DLD1 (cell line): Measurements from ENCODE around the gene SLC6A20.
"Not testable (repeated sequence)": the region's sequence is repeated elsewhere in the genome, so short reads cannot be mapped to it uniquely, and the experiment has no call there.

Experiments
- in situ Hi-C: cut with HindIII; loops from 2 replicates; pipeline ENCODE4 v1.10.0; 2017; ENCODE audit warnings: low sequenced_read_pairs

Gene SLC6A20

DNA sequence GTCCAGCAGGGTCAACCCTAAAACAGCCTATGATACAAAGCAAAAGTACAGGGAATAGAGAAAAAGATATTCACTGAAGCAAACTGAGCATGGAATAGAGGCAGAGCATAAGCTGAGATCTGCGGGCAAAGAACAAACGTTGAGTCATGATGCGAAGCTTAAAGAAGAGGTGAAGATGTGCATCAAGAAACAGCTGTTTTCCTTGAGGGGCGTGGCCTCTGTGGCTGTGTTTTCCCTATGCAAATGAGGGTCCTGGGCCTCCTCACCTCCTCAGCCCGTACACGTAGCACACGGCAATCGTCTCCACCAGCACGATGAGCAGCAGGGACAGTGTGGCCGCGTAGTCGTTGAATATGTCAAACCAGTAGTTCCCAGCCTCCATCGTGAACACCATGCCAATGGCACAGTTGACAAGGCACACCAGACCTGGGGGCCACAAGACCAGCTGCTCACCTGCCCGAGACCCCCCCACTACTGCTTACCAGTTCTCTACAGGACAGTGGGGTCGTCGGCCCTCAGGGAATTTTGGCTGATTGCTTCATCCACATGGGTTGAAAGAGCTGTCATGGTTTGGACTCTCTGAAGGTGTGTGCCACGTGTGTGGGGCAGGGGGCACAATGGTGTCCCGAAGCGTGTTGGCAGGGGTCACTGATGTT lies 33.6 kb downstream of the SLC6A20 start:
- in situ Hi-C loops: no loop called here

DNA sequence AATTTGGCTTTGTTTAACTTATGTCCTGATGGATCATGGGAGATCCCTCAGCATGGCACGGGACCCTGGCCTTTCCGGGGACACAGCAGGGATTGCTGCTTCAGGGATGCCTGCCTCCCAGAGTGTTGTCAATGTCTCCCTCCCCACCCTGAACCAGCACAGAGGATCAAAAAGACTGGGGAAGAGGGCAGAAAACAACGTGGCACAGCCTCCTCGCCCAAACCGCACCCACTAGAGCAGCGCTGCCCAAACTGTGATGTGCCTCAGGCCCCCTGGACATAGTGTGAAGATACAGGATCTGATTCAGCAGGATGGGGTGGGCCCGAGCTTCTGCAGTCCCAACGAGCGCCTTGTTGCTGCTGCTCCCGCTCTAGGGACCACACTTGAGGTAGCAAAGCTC lies 34.5 kb downstream of the SLC6A20 start:
- in situ Hi-C loops: no loop called here

DNA sequence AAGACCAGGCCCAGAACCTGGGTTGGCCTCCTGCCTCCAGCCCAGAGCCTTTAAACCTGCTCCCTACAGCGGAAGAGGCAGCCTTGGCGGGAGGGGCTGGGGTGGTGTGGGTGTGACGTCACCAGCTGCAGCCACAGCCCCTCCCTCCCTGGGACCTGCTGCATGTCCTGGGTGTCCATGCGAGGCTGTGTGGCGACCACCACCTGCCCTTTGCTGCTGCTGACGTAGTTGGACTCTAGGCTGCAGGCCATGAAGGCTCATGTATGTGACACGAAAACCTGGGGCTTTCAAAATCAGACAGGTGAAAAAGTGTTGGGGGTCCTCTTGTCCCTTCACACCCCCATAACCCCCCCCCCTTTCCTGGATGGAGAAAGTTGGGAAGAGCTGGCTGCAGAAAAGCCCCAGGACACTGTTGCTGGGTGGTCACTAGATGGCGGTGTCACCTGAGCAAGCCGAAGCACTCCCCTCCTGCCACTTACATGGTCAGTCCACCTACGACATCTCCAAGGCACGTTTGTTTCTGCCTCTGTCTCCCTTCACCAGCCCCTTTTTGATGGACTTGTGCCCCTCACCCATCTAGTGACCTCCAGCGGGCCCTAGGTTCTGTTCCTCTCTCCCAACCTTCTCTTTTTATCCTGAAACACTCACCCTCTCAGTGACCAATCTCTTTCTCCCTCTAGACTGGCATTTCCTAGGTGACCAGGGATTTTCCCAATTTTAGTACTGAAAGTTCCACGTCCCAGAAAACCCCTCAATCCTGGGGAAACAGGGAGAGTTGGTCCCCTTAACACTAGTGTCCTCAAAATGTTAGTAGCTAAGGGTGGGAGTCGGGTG lies 35.2 kb downstream of the SLC6A20 start:
- in situ Hi-C loops: no loop called here

DNA sequence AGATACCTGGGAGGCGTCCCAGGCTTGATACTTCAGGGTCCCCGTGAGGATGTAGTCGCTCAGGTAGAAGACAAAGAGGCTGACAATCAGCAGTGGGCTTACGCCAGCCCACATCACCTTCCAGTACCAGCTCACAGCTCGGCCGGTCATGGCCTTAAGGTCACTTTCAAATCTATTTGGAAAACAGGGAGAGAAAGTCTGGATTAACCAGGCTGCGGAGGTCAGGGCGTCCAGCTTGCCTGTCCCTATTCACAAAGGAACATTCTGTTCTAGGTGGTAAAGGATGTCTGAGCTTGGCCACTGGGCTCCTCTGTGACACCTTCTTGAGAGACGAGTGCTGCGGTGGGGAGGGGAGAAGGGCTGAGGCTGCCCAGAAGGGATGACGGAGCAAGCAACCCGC lies 36.5 kb downstream of the SLC6A20 start:
- in situ Hi-C loops: no loop called here

DNA sequence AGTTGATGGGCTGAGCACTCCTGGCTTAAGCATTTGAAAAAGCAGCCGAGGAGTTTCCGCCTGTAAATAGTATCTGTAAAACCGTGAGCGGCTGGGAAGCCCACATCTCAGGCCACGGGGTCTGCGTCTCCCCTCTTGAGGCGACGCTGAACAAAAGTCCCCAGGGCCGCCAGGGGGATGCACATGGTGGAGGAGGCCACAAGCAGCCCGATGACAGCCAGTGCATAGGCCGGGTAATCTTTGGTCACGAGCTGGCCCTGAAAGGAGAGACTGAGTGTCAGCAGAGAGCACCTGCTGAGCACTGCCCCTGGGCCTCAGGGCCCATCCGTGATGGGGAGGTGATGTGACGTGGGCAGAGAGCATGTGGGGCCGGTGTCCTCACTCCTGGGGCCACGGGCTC lies 37.5 kb downstream of the SLC6A20 start:
- in situ Hi-C loops: no loop called here

DNA sequence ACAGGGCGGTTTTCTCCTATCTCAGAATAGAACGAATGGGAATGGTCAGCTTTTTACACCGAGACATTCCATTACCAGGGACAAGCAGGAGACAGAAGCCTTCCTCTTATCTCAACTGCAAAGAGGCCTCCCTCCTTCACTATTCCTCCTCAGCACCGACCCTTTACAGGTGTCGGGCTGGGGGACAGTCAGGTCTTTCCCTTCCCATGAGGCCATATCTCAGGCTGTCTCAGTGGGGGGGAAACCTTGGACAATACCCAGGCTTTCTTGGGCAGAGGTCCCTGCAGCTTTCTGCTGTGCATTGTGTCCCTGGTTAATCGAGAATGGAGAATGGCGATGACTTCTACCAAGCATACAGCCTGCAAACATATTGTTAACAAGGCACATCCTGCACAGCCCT lies 39.2 kb downstream of the SLC6A20 start:
- in situ Hi-C loops: not testable (repeated sequence)

DNA sequence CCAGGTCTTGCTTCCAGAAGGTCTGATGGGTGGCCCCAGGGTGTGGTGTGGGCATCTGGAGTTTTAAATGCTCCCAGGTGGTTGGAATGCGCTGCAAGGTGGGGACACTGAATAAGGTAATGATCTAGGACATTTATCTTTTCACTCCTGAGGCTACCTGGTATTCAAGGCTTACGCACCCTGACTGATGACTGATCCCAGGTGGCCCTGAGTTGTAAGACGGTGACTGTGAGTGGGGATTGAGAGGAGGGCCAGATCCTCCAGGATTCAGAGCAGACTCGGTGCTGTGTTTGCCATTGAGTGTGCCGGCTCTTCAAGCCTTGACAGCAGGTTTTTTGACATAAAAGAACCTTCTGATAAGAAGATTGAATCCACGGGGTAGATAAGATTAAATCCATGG lies 40.3 kb downstream of the SLC6A20 start:
- in situ Hi-C loops: no loop called here

DNA sequence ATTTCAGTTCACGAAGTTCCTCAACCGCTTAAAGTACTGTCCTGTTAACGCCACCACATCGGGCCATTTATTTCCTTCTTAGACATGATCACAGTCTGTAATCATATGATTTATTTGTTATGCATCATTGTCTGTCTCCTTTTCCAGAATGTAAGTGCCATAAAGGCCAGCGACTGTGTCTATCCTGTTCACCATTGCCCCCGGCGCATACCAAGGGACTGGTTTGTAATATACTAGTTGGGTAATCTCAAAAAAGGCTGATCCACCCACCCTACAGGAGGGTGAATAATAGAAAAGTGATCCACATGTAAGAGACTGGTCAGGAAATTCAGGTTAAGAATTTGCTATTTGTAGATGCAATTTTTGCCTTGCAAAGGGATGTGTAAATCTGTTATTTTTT lies 41.9 kb downstream of the SLC6A20 start:
- in situ Hi-C loops: no loop called here

DNA sequence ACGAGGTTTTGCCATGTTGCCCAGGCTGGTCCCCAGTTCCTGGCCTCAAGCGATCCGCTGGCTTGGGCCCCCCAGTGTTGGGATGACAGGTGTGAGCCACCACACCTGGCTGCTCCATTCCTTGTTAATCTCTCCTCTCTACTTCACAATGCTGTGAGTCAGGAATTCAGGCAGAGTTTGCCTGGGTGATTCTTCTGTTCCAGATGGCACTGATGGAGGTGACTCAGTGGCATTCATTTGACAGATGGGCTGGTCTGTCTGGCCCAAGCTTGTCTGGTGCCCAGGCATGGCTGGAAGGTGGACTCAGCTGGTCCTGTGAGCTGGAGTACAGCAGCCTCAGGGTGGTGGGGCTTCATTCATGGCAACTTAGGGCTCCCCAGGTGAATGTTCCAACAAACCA lies 43.2 kb downstream of the SLC6A20 start:
- in situ Hi-C loops: no loop called here

DNA sequence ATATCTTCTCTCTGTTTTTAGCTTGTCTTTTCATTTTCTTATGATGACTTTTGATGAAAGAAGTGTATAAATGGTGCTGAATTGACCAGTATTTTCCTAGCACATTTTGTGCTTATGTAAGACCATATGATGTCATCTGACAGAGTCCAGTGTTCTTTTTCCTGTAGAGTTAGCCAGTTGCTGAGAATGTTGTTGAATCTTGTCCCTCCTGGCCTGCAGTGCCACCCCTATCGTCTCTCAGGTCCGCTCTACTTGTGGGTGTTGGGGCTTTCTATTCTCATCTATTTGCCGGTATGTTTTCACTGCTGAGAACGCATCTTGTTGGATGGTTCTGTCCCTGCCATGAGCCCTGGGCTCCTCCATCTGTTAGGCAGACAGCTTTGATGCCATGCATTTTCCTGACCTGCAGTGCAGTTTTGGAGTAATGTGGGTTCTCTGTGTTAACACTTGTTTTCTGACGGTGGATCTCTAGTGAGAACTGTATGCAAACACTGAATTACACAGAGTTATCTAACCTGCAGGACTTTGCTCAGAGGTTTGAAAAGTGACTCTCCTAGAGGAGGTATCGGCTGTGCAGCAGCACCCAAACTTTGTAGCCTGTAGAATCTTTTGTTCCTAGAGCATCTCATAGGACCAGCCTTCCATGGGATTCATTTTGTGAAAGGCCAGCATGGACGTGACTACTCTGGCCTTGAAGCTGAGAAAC lies 44.6 kb downstream of the SLC6A20 start:
- in situ Hi-C loops: no loop called here

DNA sequence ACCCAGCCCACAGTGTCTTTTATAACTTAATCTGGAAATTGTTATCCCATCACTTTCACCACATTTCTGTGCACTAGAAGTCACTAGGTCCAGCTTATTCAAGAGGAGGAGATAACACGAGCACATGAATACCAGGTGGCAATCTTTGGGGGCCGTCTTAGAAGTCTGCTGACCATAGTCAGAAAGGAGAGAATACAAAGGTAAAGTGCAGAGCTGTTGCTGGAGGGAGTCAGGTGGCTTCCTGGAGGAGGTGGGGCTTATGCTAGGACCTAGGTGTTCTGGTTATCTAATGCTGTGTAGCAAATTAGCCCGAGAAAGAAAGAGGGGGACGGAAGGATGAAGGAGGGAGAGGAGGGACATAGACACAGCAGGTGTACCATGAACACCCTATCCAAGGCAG lies 46.5 kb downstream of the SLC6A20 start:
- in situ Hi-C loops: no loop called here

DNA sequence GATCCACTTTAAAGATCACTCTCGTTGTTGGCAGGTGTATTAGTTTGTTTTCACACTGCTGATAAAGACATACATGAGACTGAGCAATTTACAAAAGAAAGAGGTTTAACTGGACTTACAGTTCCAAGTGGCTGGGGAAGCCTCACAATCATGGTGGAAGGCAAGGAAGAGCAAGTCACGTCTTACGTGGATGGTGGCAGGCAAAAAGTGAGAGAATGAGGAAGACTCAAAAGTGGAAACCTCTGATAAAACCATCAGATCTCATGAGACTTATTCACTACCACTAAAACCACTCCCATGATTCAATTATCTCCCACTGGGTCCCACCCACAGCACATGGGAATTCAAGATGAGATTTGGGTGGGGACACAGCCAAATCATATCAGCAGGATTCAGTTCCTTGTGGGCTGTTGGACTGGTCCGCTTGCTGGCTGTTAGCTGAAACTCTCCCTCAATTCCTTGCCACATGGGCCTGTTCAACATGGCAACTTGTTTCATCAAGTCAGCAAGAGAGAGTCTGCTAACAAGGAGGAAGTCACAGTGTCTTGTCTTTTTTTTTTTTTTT lies 47.2 kb downstream of the SLC6A20 start:
- in situ Hi-C loops: not testable (repeated sequence)

DNA sequence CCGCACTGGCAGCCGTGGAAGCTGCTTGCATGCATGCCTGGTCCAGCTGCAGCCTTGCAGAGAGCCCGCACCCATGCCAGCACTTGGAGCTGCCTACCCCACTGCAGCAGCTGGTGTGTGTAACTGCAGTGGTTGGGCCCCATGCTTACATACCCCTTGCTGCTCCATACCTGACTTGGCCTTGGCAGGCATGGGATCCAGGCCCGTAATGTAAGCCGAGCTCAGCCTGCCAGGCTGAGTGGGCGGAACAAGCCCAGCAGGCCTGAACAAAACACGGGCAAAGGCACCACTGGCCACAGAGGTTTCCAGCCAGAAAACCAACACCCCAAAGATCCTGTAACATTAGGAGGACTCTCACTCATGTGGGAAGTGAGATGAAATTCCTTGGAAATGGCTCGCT lies 48.3 kb downstream of the SLC6A20 start:
- in situ Hi-C loops: no loop called here

DNA sequence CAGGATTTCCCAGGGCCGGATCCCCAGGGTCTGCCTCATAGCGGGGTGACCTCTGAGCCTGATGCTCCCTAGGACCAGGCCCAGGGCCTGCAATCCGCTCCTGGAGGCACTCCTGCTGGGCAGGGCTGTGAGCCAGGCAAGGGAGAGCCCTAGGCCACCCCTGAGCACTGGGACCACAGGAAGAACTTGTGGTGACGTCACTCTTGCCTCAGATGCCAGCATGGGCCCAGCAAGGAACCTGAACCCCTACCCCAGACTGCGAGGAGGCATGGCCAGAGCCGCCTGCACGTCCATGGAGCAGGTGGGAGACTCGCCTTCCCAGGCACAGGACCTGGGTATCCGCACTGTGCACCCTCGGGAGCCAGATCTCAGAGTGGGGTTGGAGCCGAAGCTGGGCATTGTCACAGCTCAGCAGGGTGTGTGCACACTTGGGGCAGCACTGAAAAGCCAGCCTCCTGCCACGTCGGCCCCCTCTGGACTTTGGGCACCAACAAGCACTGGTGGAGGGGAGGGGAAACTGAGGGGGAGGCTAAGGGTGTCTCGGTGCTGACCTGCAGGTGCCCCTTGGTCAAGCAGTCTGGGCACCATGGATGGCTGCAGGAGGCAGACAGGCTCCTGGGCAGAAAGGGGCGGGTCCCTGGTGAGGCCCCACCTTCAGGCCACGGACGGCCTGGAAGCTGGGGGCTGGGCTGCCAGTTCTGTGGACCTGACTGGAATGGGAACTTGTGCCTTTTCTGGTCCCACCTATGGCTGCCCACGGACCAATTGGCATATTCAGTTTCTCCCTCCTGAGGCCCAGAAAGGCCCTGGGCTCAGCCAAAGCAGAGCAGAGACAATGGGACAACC lies 49.3 kb downstream of the SLC6A20 start:
- in situ Hi-C loops: no loop called here

DNA sequence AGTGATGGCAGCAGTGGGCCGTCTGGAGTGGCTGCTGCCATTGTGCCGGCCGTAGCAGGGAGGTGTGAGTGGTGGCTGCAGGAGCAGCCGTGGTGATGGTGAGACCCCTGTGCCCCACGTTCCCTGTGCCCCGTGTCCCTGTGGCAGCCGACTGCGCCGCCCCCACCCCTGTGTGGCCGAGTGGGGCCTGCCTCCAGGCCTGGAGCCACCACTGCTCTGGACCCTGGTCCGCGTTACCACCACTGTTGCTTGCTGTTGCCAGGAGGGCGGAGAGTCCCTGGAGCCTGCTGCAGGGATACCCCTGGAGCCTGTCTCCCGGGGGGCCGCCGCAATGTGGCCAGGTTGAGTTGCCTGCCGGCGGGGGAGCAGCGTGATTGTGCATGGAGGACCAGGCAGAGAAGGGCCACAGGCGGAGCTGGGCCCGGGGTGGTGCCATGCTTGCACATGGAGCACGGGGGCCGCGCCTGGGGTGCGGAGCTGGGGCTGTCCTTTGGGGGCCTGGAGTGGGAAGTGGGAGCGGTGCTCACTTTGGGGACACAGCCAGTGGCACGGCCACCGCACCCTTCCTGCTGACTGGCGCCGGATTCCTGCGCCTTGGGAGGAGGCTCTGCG lies 50.1 kb downstream of the SLC6A20 start:
- in situ Hi-C loops: no loop called here

DNA sequence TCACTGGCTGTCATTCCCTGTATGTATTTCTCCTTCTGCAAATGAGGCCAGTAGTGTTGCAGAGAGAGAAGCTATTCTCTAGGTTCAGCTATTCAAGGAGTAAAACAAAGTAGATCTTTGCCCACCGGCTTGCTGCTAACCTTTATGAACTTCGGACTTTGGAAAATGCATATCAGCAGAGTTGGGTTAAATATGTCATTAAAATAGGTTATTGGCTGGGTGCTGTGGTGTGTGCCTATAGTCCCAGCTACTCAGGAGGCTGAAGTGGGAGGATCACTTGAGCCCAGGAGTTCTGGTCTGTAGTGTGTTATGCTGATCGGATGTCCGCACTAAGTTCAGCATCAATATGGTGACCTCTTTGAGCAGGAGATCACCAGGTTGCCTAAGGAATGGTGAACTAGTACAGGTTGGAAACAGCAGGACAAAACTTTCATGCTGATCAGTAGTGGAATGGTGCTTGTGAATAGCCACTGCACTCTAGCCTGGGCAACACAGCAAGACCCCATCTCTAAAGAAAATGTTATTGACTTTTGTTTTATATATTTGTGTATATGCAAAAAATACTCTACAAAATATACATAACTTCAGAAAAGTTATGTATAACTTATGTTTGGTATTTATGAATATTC lies 53.8 kb downstream of the SLC6A20 start:
- in situ Hi-C loops: no loop called here

DNA sequence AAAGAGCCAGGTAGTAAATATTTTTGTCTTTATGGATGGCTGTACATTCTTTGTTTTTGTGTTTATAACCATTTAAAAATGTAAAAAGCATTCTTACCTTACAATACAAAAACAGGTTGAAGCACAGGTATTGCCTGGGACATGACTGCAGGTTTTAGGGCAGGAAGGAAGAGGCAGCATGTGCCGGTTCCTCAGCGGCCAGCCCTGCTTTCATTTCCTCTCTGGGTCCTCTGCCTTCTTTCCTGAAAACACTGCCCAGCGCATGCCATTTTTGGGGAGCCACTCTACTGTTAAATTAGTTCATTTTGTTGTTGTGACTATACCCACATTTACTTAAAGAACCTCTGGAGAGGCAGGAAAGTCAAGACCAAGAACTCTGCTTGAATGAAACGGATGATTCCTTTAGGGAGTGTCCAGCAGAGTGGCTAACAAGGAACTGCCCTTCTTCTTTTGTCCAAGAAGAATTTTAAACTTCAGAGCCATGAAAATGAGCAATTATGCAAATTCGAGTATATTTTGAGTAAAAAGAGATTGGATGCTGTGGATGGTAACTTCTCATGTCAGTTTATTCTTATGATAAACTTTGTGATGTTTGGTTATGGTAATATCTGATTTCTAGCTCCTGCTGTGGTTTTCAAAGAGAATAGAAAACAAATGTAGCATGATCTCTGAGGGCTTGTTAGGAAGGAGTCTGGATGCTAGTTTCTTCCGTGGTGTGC lies 54.4 kb downstream of the SLC6A20 start:
- in situ Hi-C loops: no loop called here

DNA sequence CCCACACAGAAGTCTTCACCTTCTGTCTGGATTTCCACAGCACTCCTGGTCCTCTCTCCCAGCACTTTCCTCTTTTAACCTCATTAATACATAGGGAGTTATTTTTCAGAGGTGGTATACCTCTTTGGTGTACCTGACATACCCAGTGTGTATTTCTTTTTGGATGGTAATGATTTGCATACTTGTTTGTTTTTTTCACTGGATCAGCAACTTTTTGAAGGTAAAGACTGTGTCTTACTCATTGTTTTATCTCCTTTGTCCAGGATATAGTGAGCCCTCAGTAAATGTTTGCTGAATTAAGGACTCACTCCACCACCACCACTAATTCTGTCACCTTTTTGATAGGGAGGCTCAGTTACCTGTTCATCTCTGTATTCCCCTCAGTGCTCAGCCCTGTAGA lies 55.1 kb downstream of the SLC6A20 start:
- in situ Hi-C loops: no loop called here

DNA sequence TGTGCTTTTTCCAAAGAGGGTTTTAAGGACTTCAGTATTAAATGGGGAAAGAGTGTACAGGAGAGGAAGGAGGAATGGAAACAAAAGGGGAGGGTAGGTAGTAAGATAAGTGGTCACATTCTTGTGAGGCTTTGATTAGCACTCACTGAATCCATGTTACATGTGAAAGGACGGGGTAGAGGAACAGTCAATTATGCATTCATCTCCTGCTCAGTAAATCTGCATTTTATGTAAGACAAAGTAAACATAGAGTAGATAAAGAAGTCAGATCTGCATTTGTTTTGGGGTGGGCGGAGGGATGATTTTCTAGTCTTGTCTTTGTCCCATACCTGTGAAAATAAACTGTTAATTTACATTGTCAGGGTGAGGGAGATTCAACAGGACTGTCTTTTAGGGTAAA lies 56.3 kb downstream of the SLC6A20 start:
- in situ Hi-C loops: no loop called here
